GM23338 (cell line): Measurements from ENCODE around the gene ZNF337. TPM values are rescaled to one million over a fixed set of nuclear protein-coding genes. Genes with fewer than 3 reads are reported as not detected.
"Not testable (repeated sequence)": the region's sequence is repeated elsewhere in the genome, so short reads cannot be mapped to it uniquely, and the experiment has no call there.

Experiments
- ATAC-seq: fragments of 200-7000 bp; cut with Tn5 transposase; 3 replicates; pipeline ENCODE4 v1.9.1; 2020
- DNase-seq: peaks from one replicate; pipeline ENCODE4 v3.0.0-alpha.2; 2015; ENCODE audit warnings: low spot score
- H2AFZ ChIP-seq: fragments of 200-600 bp; sonication (generic); 2 replicates; pipeline ENCODE4 v1.8.0; 2016; ENCODE audit warnings: antibody characterized with exemption, mild to moderate bottlenecking, moderate library complexity
- H3F3A ChIP-seq: fragments of 200-600 bp; sonication (generic); replicated peaks from 2 replicates; pipeline ENCODE4 v1.8.0; 2017; ENCODE audit warnings: antibody characterized with exemption, mixed run types, low read depth
- H3K27ac ChIP-seq: fragments of 200-600 bp; sonication (generic); 2 replicates; pipeline ENCODE4 v1.6.1; 2016; ENCODE audit warnings: low read depth
- H3K27me3 ChIP-seq: fragments of 200-600 bp; sonication (generic); 2 replicates; pipeline ENCODE4 v1.8.0; 2016; ENCODE audit warnings: mild to moderate bottlenecking, mixed run types, moderate library complexity; ENCODE audit not compliant: insufficient read depth
- H3K36me3 ChIP-seq: fragments of 200-600 bp; sonication (generic); 2 replicates; pipeline ENCODE4 v1.8.0; 2016; ENCODE audit warnings: mild to moderate bottlenecking; ENCODE audit not compliant: insufficient read depth
- H3K4me1 ChIP-seq: fragments of 200-600 bp; sonication (generic); 2 replicates; pipeline ENCODE4 v1.8.0; 2016; ENCODE audit warnings: mild to moderate bottlenecking, moderate library complexity; ENCODE audit not compliant: insufficient read depth
- H3K4me2 ChIP-seq: fragments of 200-600 bp; sonication (generic); 2 replicates; pipeline ENCODE4 v1.7.1; 2017; ENCODE audit warnings: mixed run types
- H3K4me3 ChIP-seq: fragments of 200-600 bp; sonication (generic); 2 replicates; pipeline ENCODE4 v1.6.1; 2016; ENCODE audit warnings: mixed run types
- H3K79me2 ChIP-seq: fragments of 200-600 bp; sonication (generic); replicated peaks from 2 replicates; pipeline ENCODE4 v1.8.0; 2017; ENCODE audit warnings: mild to moderate bottlenecking; ENCODE audit not compliant: insufficient read depth
- H3K9me2 ChIP-seq: fragments of 200-600 bp; sonication (generic); 2 replicates; pipeline ENCODE4 v1.8.0; 2017; ENCODE audit not compliant: insufficient read depth
- H4K20me1 ChIP-seq: fragments of 200-600 bp; sonication (generic); replicated peaks from 2 replicates; pipeline ENCODE4 v1.8.0; 2017; ENCODE audit warnings: mild to moderate bottlenecking; ENCODE audit not compliant: insufficient read depth
- H3K27ac Mint-ChIP-seq: 2 replicates; pipeline ENCODE4 v1.8.0; 2020; ENCODE audit warnings: inconsistent platforms, mild to moderate bottlenecking, moderate library complexity, mixed read lengths
- H3K27me3 Mint-ChIP-seq: 3 replicates; pipeline ENCODE4 v1.8.0; 2022; ENCODE audit warnings: low read depth, mild to moderate bottlenecking, moderate library complexity, mixed read lengths, inconsistent platforms; ENCODE audit not compliant: insufficient read depth, poor library complexity
- H3K36me3 Mint-ChIP-seq: 3 replicates; pipeline ENCODE4 v1.8.0; 2021; ENCODE audit warnings: low read depth, mild to moderate bottlenecking, inconsistent platforms, moderate library complexity, mixed read lengths
- H3K4me1 Mint-ChIP-seq: 3 replicates; pipeline ENCODE4 v1.8.0; 2020; ENCODE audit warnings: mild to moderate bottlenecking, inconsistent platforms, mixed read lengths
- H3K4me3 Mint-ChIP-seq: 3 replicates; pipeline ENCODE4 v1.8.0; 2021; ENCODE audit warnings: moderate library complexity, mild to moderate bottlenecking, inconsistent platforms, mixed read lengths
- H3K9me3 Mint-ChIP-seq: 3 replicates; pipeline ENCODE4 v1.8.0; 2020; ENCODE audit warnings: moderate library complexity, mild to moderate bottlenecking, inconsistent platforms, mixed read lengths
- CREB1 ChIP-seq: fragments of 250-450 bp; sonication (Bioruptor Pico); IDR thresholded peaks from 2 replicates; pipeline ENCODE4 v1.5.0; 2020; ENCODE audit warnings: low read depth, mild to moderate bottlenecking, moderate library complexity
- CTCF ChIP-seq, 2 experiments: fragments of 200-600 bp in 1 of 2; sonication (generic) in 1 of 2; conservative IDR thresholded peaks; 2 replicates each; pipeline versions ENCODE4 v1.5.1 to v1.6.1; 2016 to 2017; ENCODE audit warnings: antibody characterized with exemption in 2 of 2, low read depth in 2 of 2, mild to moderate bottlenecking in 2 of 2, moderate library complexity in 1 of 2
- EZH2 ChIP-seq: fragments of 200-600 bp; sonication (generic); IDR thresholded peaks from one replicate; pipeline ENCODE4 v1.8.0; 2017; ENCODE audit warnings: antibody characterized with exemption, mild to moderate bottlenecking, low read depth; ENCODE audit not compliant: unreplicated experiment
- EZH2phosphoT487 ChIP-seq: fragments of 200-600 bp; sonication (generic); IDR thresholded peaks from one replicate; pipeline ENCODE4 v1.8.1; 2018; ENCODE audit warnings: antibody characterized with exemption; ENCODE audit not compliant: unreplicated experiment
- JUNB ChIP-seq: IDR thresholded peaks from one replicate; pipeline ENCODE4 v1.6.1; 2016; ENCODE audit warnings: antibody characterized with exemption; ENCODE audit not compliant: unreplicated experiment
- NANOG ChIP-seq: IDR thresholded peaks from 2 replicates; pipeline ENCODE4 v1.6.1; 2016; ENCODE audit warnings: antibody characterized with exemption, borderline replicate concordance
- POLR2AphosphoS5 ChIP-seq: IDR thresholded peaks from 2 replicates; pipeline ENCODE4 v1.6.1; 2016; ENCODE audit warnings: antibody characterized with exemption, low read depth
- REST ChIP-seq: IDR thresholded peaks from one replicate; pipeline ENCODE4 v1.6.1; 2018; ENCODE audit warnings: antibody characterized with exemption; ENCODE audit not compliant: unreplicated experiment
- STAT1 ChIP-seq: IDR thresholded peaks from one replicate; pipeline ENCODE4 v1.6.1; 2016; ENCODE audit warnings: antibody characterized with exemption; ENCODE audit not compliant: unreplicated experiment
- ZNF114 ChIP-seq: fragments of 250-450 bp; sonication (Bioruptor Pico); IDR thresholded peaks from 2 replicates; pipeline ENCODE4 v1.5.0; 2020; ENCODE audit warnings: mild to moderate bottlenecking, moderate library complexity
- ZNF331 ChIP-seq: fragments of 250-450 bp; sonication (Bioruptor Pico); IDR thresholded peaks from 2 replicates; pipeline ENCODE4 v1.5.0; 2020; ENCODE audit warnings: low read depth, mild to moderate bottlenecking, moderate library complexity
- ZNF462 ChIP-seq: fragments of 250-450 bp; sonication (Bioruptor Pico); IDR thresholded peaks from 2 replicates; pipeline ENCODE4 v1.5.0; 2020; ENCODE audit warnings: mild to moderate bottlenecking, moderate library complexity
- polyA plus RNA-seq: library from polyadenylated mRNA; unstranded; fragments of >200 nt; fragmentation: Nextera tagmentation; extraction: Ambion mirVana; gene quantifications from 2 replicates; pipeline ENCODE4 v1.2.1, GENCODE V29; 2016
- total RNA-seq: library from RNA; depleted of rRNA; stranded (reverse); fragments of >200 nt; shearing (Covaris generic); gene quantifications from 2 replicates; pipeline ENCODE4 v1.2.3, GENCODE V29; 2014

Gene ZNF337
- total and polyA plus RNA-seq, 2 experiments from 2014 or later: 2.1 to 6.3 TPM

GRCh38 chr20:25700835-25701234 lies 4.2 kb upstream of the ZNF337 start:
- H3K79me2 ChIP-seq, H3K9me2 ChIP-seq, H2AFZ ChIP-seq, H3K27me3 Mint-ChIP-seq, H3K4me3 Mint-ChIP-seq, H3K4me1 ChIP-seq, H4K20me1 ChIP-seq, DNase-seq, H3F3A ChIP-seq, H3K4me3 ChIP-seq, H3K36me3 Mint-ChIP-seq, H3K36me3 ChIP-seq, H3K4me1 Mint-ChIP-seq, H3K27ac Mint-ChIP-seq, H3K27me3 ChIP-seq, H3K4me2 ChIP-seq, ATAC-seq, H3K27ac ChIP-seq: not testable (repeated sequence)
- H3K9me3 Mint-ChIP-seq: peaks cover 17% of the 10 kb centered on the region

GRCh38 chr20:25699914-25700313 lies 3.3 kb upstream of the ZNF337 start:
- Histone ChIP-seq H3K36me3 (no peaks in the 10 kb centered on the region), H3K4me2 (no peak overlapping the region), H3K27ac (no peak overlapping the region), H3K79me2 (peaks cover 7% of the 10 kb centered on the region), H3K9me2 (no peaks in the 10 kb centered on the region), H3K4me3 (no peak overlapping the region), H2AFZ (no peak overlapping the region), H3K27me3 (no peaks in the 10 kb centered on the region), H3F3A (no peaks in the 10 kb centered on the region), H3K4me1 (no peaks in the 10 kb centered on the region; the same call in 1 of the 2 replicates), H4K20me1 (no peaks in the 10 kb centered on the region)
- DNase-seq: no peak
- Mint-ChIP-seq H3K9me3 (peaks cover 17% of the 10 kb centered on the region), H3K27me3 (no peaks in the 10 kb centered on the region), H3K27ac (no peak overlapping the region), H3K4me3 (no peak overlapping the region), H3K36me3 (peaks cover 3% of the 10 kb centered on the region; the same call in 2 of the 3 replicates), H3K4me1 (no peaks in the 10 kb centered on the region)
- ATAC-seq: no peak
- TF ChIP-seq JUNB (no peak), CREB1 (CRISPR knock-in tag) (no peak), ZNF331 (no peak), ZNF114 (CRISPR knock-in tag) (no peak), EZH2phosphoT487 (no peak), NANOG (no peak), POLR2AphosphoS5 (no peak), CTCF (conservative IDR thresholded peaks at IDR 0.05; ENCODE audit: low read depth in 2 of 2) (no peak), ZNF462 (CRISPR knock-in tag) (no peak), EZH2 (no peak), STAT1 (no peak), REST (no peak)
